GM23338 (cell line): Measurements from ENCODE around the gene DHX58. TPM values are rescaled to one million over a fixed set of nuclear protein-coding genes. Genes with fewer than 3 reads are reported as not detected.

ENCODE experiments used
- ATAC-seq: fragments of 200-7000 bp; cut with Tn5 transposase; 3 replicates; pipeline ENCODE4 v1.9.1; 2020
- DNase-seq: peaks from one replicate; pipeline ENCODE4 v3.0.0-alpha.2; 2015; ENCODE audit warnings: low spot score
- H2AFZ ChIP-seq: fragments of 200-600 bp; sonication (generic); 2 replicates; pipeline ENCODE4 v1.8.0; 2016; ENCODE audit warnings: antibody characterized with exemption, mild to moderate bottlenecking, moderate library complexity
- H3F3A ChIP-seq: fragments of 200-600 bp; sonication (generic); replicated peaks from 2 replicates; pipeline ENCODE4 v1.8.0; 2017; ENCODE audit warnings: antibody characterized with exemption, mixed run types, low read depth
- H3K27ac ChIP-seq: fragments of 200-600 bp; sonication (generic); 2 replicates; pipeline ENCODE4 v1.6.1; 2016; ENCODE audit warnings: low read depth
- H3K27me3 ChIP-seq: fragments of 200-600 bp; sonication (generic); 2 replicates; pipeline ENCODE4 v1.8.0; 2016; ENCODE audit warnings: mild to moderate bottlenecking, mixed run types, moderate library complexity; ENCODE audit not compliant: insufficient read depth
- H3K36me3 ChIP-seq: fragments of 200-600 bp; sonication (generic); 2 replicates; pipeline ENCODE4 v1.8.0; 2016; ENCODE audit warnings: mild to moderate bottlenecking; ENCODE audit not compliant: insufficient read depth
- H3K4me1 ChIP-seq: fragments of 200-600 bp; sonication (generic); 2 replicates; pipeline ENCODE4 v1.8.0; 2016; ENCODE audit warnings: mild to moderate bottlenecking, moderate library complexity; ENCODE audit not compliant: insufficient read depth
- H3K4me2 ChIP-seq: fragments of 200-600 bp; sonication (generic); 2 replicates; pipeline ENCODE4 v1.7.1; 2017; ENCODE audit warnings: mixed run types
- H3K4me3 ChIP-seq: fragments of 200-600 bp; sonication (generic); 2 replicates; pipeline ENCODE4 v1.6.1; 2016; ENCODE audit warnings: mixed run types
- H3K79me2 ChIP-seq: fragments of 200-600 bp; sonication (generic); replicated peaks from 2 replicates; pipeline ENCODE4 v1.8.0; 2017; ENCODE audit warnings: mild to moderate bottlenecking; ENCODE audit not compliant: insufficient read depth
- H3K9me2 ChIP-seq: fragments of 200-600 bp; sonication (generic); 2 replicates; pipeline ENCODE4 v1.8.0; 2017; ENCODE audit not compliant: insufficient read depth
- H4K20me1 ChIP-seq: fragments of 200-600 bp; sonication (generic); replicated peaks from 2 replicates; pipeline ENCODE4 v1.8.0; 2017; ENCODE audit warnings: mild to moderate bottlenecking; ENCODE audit not compliant: insufficient read depth
- H3K27ac Mint-ChIP-seq: 2 replicates; pipeline ENCODE4 v1.8.0; 2020; ENCODE audit warnings: inconsistent platforms, mild to moderate bottlenecking, moderate library complexity, mixed read lengths
- H3K27me3 Mint-ChIP-seq: 3 replicates; pipeline ENCODE4 v1.8.0; 2022; ENCODE audit warnings: low read depth, mild to moderate bottlenecking, moderate library complexity, mixed read lengths, inconsistent platforms; ENCODE audit not compliant: insufficient read depth, poor library complexity
- H3K36me3 Mint-ChIP-seq: 3 replicates; pipeline ENCODE4 v1.8.0; 2021; ENCODE audit warnings: low read depth, mild to moderate bottlenecking, inconsistent platforms, moderate library complexity, mixed read lengths
- H3K4me1 Mint-ChIP-seq: 3 replicates; pipeline ENCODE4 v1.8.0; 2020; ENCODE audit warnings: mild to moderate bottlenecking, inconsistent platforms, mixed read lengths
- H3K4me3 Mint-ChIP-seq: 3 replicates; pipeline ENCODE4 v1.8.0; 2021; ENCODE audit warnings: moderate library complexity, mild to moderate bottlenecking, inconsistent platforms, mixed read lengths
- H3K9me3 Mint-ChIP-seq: 3 replicates; pipeline ENCODE4 v1.8.0; 2020; ENCODE audit warnings: moderate library complexity, mild to moderate bottlenecking, inconsistent platforms, mixed read lengths
- CREB1 ChIP-seq: fragments of 250-450 bp; sonication (Bioruptor Pico); IDR thresholded peaks from 2 replicates; pipeline ENCODE4 v1.5.0; 2020; ENCODE audit warnings: low read depth, mild to moderate bottlenecking, moderate library complexity
- CTCF ChIP-seq, 2 experiments: fragments of 200-600 bp in 1 of 2; sonication (generic) in 1 of 2; conservative IDR thresholded peaks; 2 replicates each; pipeline versions ENCODE4 v1.5.1 to v1.6.1; 2016 to 2017; ENCODE audit warnings: antibody characterized with exemption in 2 of 2, low read depth in 2 of 2, mild to moderate bottlenecking in 2 of 2, moderate library complexity in 1 of 2
- ETS1 ChIP-seq: IDR thresholded peaks from 2 replicates; pipeline ENCODE4 v1.6.1; 2016; ENCODE audit warnings: antibody characterized with exemption
- EZH2 ChIP-seq: fragments of 200-600 bp; sonication (generic); IDR thresholded peaks from one replicate; pipeline ENCODE4 v1.8.0; 2017; ENCODE audit warnings: antibody characterized with exemption, mild to moderate bottlenecking, low read depth; ENCODE audit not compliant: unreplicated experiment
- EZH2phosphoT487 ChIP-seq: fragments of 200-600 bp; sonication (generic); IDR thresholded peaks from one replicate; pipeline ENCODE4 v1.8.1; 2018; ENCODE audit warnings: antibody characterized with exemption; ENCODE audit not compliant: unreplicated experiment
- JUNB ChIP-seq: IDR thresholded peaks from one replicate; pipeline ENCODE4 v1.6.1; 2016; ENCODE audit warnings: antibody characterized with exemption; ENCODE audit not compliant: unreplicated experiment
- NANOG ChIP-seq: IDR thresholded peaks from 2 replicates; pipeline ENCODE4 v1.6.1; 2016; ENCODE audit warnings: antibody characterized with exemption, borderline replicate concordance
- POLR2AphosphoS5 ChIP-seq: IDR thresholded peaks from 2 replicates; pipeline ENCODE4 v1.6.1; 2016; ENCODE audit warnings: antibody characterized with exemption, low read depth
- REST ChIP-seq: IDR thresholded peaks from one replicate; pipeline ENCODE4 v1.6.1; 2018; ENCODE audit warnings: antibody characterized with exemption; ENCODE audit not compliant: unreplicated experiment
- STAT1 ChIP-seq: IDR thresholded peaks from one replicate; pipeline ENCODE4 v1.6.1; 2016; ENCODE audit warnings: antibody characterized with exemption; ENCODE audit not compliant: unreplicated experiment
- ZNF114 ChIP-seq: fragments of 250-450 bp; sonication (Bioruptor Pico); IDR thresholded peaks from 2 replicates; pipeline ENCODE4 v1.5.0; 2020; ENCODE audit warnings: mild to moderate bottlenecking, moderate library complexity
- ZNF331 ChIP-seq: fragments of 250-450 bp; sonication (Bioruptor Pico); IDR thresholded peaks from 2 replicates; pipeline ENCODE4 v1.5.0; 2020; ENCODE audit warnings: low read depth, mild to moderate bottlenecking, moderate library complexity
- ZNF462 ChIP-seq: fragments of 250-450 bp; sonication (Bioruptor Pico); IDR thresholded peaks from 2 replicates; pipeline ENCODE4 v1.5.0; 2020; ENCODE audit warnings: mild to moderate bottlenecking, moderate library complexity
- polyA plus RNA-seq: library from polyadenylated mRNA; unstranded; fragments of >200 nt; fragmentation: Nextera tagmentation; extraction: Ambion mirVana; gene quantifications from 2 replicates; pipeline ENCODE4 v1.2.1, GENCODE V29; 2016
- total RNA-seq: library from RNA; depleted of rRNA; stranded (reverse); fragments of >200 nt; shearing (Covaris generic); gene quantifications from 2 replicates; pipeline ENCODE4 v1.2.3, GENCODE V29; 2014

Gene DHX58
- total and polyA plus RNA-seq, 2 experiments from 2014 or later = 4.1 to 6.6 TPM

GRCh38 chr17:42072323-42073187 lies 40.0 kb downstream of the DHX58 start:
- peak overlapping the region; percentile 96 for H2AFZ ChIP-seq
- H3K79me2 ChIP-seq = no peaks in the 10 kb centered on the region
- H3F3A ChIP-seq = no peaks in the 10 kb centered on the region
- H3K4me1 Mint-ChIP-seq = peaks cover 19% of the 10 kb centered on the region; the same call in 2 of the 3 replicates
- peaks cover 9% of the 10 kb centered on the region; the same call in 1 of the 2 replicates for H3K4me1 ChIP-seq
- no peak for TF ChIP-seq STAT1
- no peak for TF ChIP-seq ZNF462
- no peak for TF ChIP-seq NANOG
- TF ChIP-seq EZH2 = no peak
- TF ChIP-seq EZH2phosphoT487 = no peak
- TF ChIP-seq JUNB = no peak
- TF ChIP-seq ZNF331 = no peak
- TF ChIP-seq CREB1 (CRISPR knock-in tag) = no peak
- no peak for TF ChIP-seq POLR2AphosphoS5
- TF ChIP-seq CTCF (conservative IDR thresholded peaks at IDR 0.05; ENCODE audit: low read depth in 2 of 2) = no peak
- no peak for TF ChIP-seq ETS1
- TF ChIP-seq REST = no peak
- TF ChIP-seq ZNF114 = no peak
- H3K27me3 Mint-ChIP-seq = peaks cover 15% of the 10 kb centered on the region
- no peaks in the 10 kb centered on the region for H3K36me3 Mint-ChIP-seq
- H3K9me3 Mint-ChIP-seq = no peaks in the 10 kb centered on the region
- H3K4me3 Mint-ChIP-seq = peak overlapping the region; percentile 77
- 0 out of 2 replicates have a peak, but pooled peaks cover 9% of the 10 kb centered on the region for H3K27me3 ChIP-seq
- DNase-seq (peak; percentile 67), ATAC-seq (peak; percentile 68)
- no peaks in the 10 kb centered on the region for H3K36me3 ChIP-seq
- H4K20me1 ChIP-seq = no peaks in the 10 kb centered on the region
- no peaks in the 10 kb centered on the region for H3K9me2 ChIP-seq
- no peak overlapping the region for H3K27ac Mint-ChIP-seq
- H3K4me3 ChIP-seq = peak overlapping the region; percentile 78
- no peak overlapping the region for H3K27ac ChIP-seq
- H3K4me2 ChIP-seq = peak overlapping the region; percentile 88
